ENCODE data around the gene FEZ2.

FEZ2 gene

GRCh38 chr2:36534275-36534799 is 63.6 kb downstream of the FEZ2 start:
- TF ChIP-seq CTCF (IDR thresholded peaks at IDR 0.05; ENCODE audit: borderline replicate concordance, control extremely low read depth, extremely low read depth, insufficient read depth, missing control alignments) = no peak
- in situ Hi-C loops (cut with MboI; ENCODE audit: low sequenced_read_pairs, unreplicated experiment) = no loop called here
- DNase-seq (ENCODE audit: low spot score) = no peak

GRCh38 chr2:36530983-36531354 is 67.0 kb downstream of the FEZ2 start:
- in situ Hi-C loops (cut with MboI; ENCODE audit: low sequenced_read_pairs, unreplicated experiment) = no loop called here
- no peak for TF ChIP-seq CTCF (IDR thresholded peaks at IDR 0.05; ENCODE audit: borderline replicate concordance, control extremely low read depth, extremely low read depth, insufficient read depth, missing control alignments)
- peak; percentile 38 for DNase-seq (ENCODE audit: low spot score)

- no peak for TF ChIP-seq CTCF (IDR thresholded peaks at IDR 0.05; ENCODE audit: borderline replicate concordance, control extremely low read depth, extremely low read depth, insufficient read depth, missing control alignments)
- in situ Hi-C loops (cut with MboI; ENCODE audit: low sequenced_read_pairs, unreplicated experiment) = no loop called here
- peak; percentile 49 for DNase-seq (ENCODE audit: low spot score)
Measured at GRCh38 chr2:36530178-36530982, 67.6 kb downstream of the FEZ2 start.

GRCh38 chr2:36528766-36529392 is 69.1 kb downstream of the FEZ2 start:
- in situ Hi-C loops (cut with MboI; ENCODE audit: low sequenced_read_pairs, unreplicated experiment) = no loop called here
- no peak for TF ChIP-seq CTCF (IDR thresholded peaks at IDR 0.05; ENCODE audit: borderline replicate concordance, control extremely low read depth, extremely low read depth, insufficient read depth, missing control alignments)
- no peak for DNase-seq (ENCODE audit: low spot score)

- DNase-seq (ENCODE audit: low spot score) = no peak
- in situ Hi-C loops (cut with MboI; ENCODE audit: low sequenced_read_pairs, unreplicated experiment) = no loop called here
- TF ChIP-seq CTCF (IDR thresholded peaks at IDR 0.05; ENCODE audit: borderline replicate concordance, control extremely low read depth, extremely low read depth, insufficient read depth, missing control alignments) = no peak
Measured at GRCh38 chr2:36528274-36528673, 69.7 kb downstream of the FEZ2 start.

- DNase-seq (ENCODE audit: low spot score) = no peak
- in situ Hi-C loops (cut with MboI; ENCODE audit: low sequenced_read_pairs, unreplicated experiment) = no loop called here
- no peak for TF ChIP-seq CTCF (IDR thresholded peaks at IDR 0.05; ENCODE audit: borderline replicate concordance, control extremely low read depth, extremely low read depth, insufficient read depth, missing control alignments)
Measured at GRCh38 chr2:36526226-36526625, 71.7 kb downstream of the FEZ2 start.

Data from GM13976 (cell line).